ENCODE results near the gene TRPV2. TPM values are rescaled to one million over a fixed set of nuclear protein-coding genes. Genes with fewer than 3 reads are reported as not detected.

Gene TRPV2
- total and polyA plus RNA-seq, 10 of the 15 experiments (the other 5 are each of a cell fraction or from before 2014, with no cell fraction given), result 8.9 to 94.4 (median 54.1) TPM

DNA sequence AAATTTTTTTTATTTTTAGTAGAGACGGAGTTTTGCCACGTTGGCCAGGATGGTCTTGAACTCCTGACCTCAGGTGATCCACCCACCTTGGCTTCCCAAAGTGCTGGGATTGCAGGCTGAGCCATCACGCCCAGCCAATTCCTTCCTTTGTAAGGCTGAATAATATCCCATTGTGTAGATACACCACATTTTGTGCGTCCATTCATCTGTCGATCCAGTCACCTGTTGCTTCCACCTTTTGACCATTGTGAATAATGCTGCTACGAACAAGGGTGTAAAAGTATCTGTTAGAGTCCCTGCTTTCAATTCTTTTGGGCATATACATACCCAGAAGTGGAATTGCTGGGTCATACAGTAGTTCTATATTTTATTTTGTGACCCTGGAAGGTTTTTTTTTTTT is 15.3 kb downstream of the TRPV2 start (continued):
- no peak for TF ChIP-seq CUX1 (IDR thresholded peaks at IDR 0.05; ENCODE audit: insufficient replicate concordance, low read depth, low read length)
- no peak for TF ChIP-seq SREBF2 (IDR thresholded peaks at IDR 0.05; ENCODE audit: low read length)
- no peak for TF ChIP-seq TBL1XR1 (IDR thresholded peaks at IDR 0.05; ENCODE audit: low read depth, low read length)
- no peak for TF ChIP-seq LARP7 (IDR thresholded peaks at IDR 0.05)

DNA sequence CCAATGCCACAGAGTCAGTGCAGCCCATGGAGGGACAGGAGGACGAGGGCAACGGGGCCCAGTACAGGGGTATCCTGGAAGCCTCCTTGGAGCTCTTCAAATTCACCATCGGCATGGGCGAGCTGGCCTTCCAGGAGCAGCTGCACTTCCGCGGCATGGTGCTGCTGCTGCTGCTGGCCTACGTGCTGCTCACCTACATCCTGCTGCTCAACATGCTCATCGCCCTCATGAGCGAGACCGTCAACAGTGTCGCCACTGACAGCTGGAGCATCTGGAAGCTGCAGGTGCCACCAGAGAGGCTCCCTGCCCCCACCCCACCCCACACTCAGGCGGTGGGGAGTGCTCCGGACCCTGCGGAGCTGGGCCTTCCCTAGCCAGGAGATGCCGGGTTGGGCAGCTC is 16.6 kb downstream of the TRPV2 start:
- H3K27me3 ChIP-seq (replicated peaks in 1 of 2; ENCODE audit: control insufficient read depth in 2 of 2, insufficient read depth in 2 of 2, low read length in 1 of 2), result no peaks in the 10 kb centered on the region
- POLR2A ChIA-PET, result interaction anchor here (0.6 kb wide), 3 partner anchors 59 to 153 kb away, joined by 3 to 5 read pairs (median 5); no protein-coding TSS in a partner anchor
- SMC1A ChIA-PET (ENCODE audit: uncharacterized antibody, unreplicated experiment), result no interaction called here
- no peak for ATAC-seq
- CTCF ChIA-PET, result interaction anchor here (1.0 to 1.9 kb wide), 2 partner anchors 10 to 68 kb away, joined by 4 to 5 read pairs; no protein-coding TSS in a partner anchor
- H2AFZ ChIP-seq (ENCODE audit: control insufficient read depth, low read depth, low read length), result no peak overlapping the region
- intact Hi-C loops (cut with micrococcal nuclease; ENCODE audit: unreplicated experiment), result no loop called here
- TF ChIP-seq MEF2B (IDR thresholded peaks at IDR 0.05; ENCODE audit: partially characterized antibody, poor library complexity, severe bottlenecking) (no peak), SUPT20H (IDR thresholded peaks at IDR 0.05; ENCODE audit: borderline replicate concordance, control insufficient read depth, low read depth, low read length) (no peak), STAT3 (IDR thresholded peaks at IDR 0.05; ENCODE audit: low read depth, low read length) (no peak), ZBED1 (IDR thresholded peaks at IDR 0.05; ENCODE audit: borderline replicate concordance) (no peak), NFYB (IDR thresholded peaks at IDR 0.05; ENCODE audit: insufficient read depth, low read depth, low read length) (no peak), USF2 (IDR thresholded peaks at IDR 0.05; ENCODE audit: borderline replicate concordance, low read depth, low read length) (no peak), SMARCA5 (IDR thresholded peaks at IDR 0.05) (no peak)
- H3K4me3 ChIP-seq, result no peak overlapping the region
- no peaks in the 10 kb centered on the region for H3K79me2 ChIP-seq (ENCODE audit: control insufficient read depth, insufficient read depth, low read length)
- H3K4me2 ChIP-seq (ENCODE audit: control insufficient read depth, insufficient read depth), result no peak overlapping the region
- no peaks in the 10 kb centered on the region for H3K9me3 ChIP-seq (replicated peaks; ENCODE audit: control insufficient read depth, insufficient read depth, low read length)
- peaks cover under 1% of the 10 kb centered on the region for H3K4me1 ChIP-seq (ENCODE audit: control insufficient read depth, insufficient read depth, low read length)
- RAD21 ChIA-PET (ENCODE audit: unreplicated experiment), result interaction anchor here (0.7 to 1.1 kb wide), 2 partner anchors 10 to 16 kb away, joined by 3 to 4 read pairs; no protein-coding TSS in a partner anchor
- BruUV-seq (replicated peaks), result no TSS peak
- no peak for FAIRE-seq
- DNase-seq (ENCODE audit: low read depth, low spot score), result no peak
- 96% methylated on average over 14 of the region's 15 CpGs for WGBS (ENCODE audit: insufficient coverage, insufficient replicate concordance, low lambda C conversion rate, missing lambda C conversion rate)
- peaks cover 16 to 18% of the 10 kb centered on the region in 2 experiments for H3K36me3 ChIP-seq (ENCODE audit: control insufficient read depth in 2 of 2, insufficient read depth in 2 of 2, low read length in 1 of 2)
- no peak overlapping the region for H3K27ac ChIP-seq (ENCODE audit: control insufficient read depth, insufficient read depth)
- H4K20me1 ChIP-seq (ENCODE audit: control insufficient read depth, insufficient read depth), result no peaks in the 10 kb centered on the region
- in situ Hi-C loops (cut with MboI), result no loop called here
- H3K9ac ChIP-seq (ENCODE audit: control insufficient read depth, insufficient read depth, low read length), result no peak overlapping the region

Data from GM12878 (cell line).